GM12873 (cell line): ENCODE measurements around the gene PPP2R5A.

Source experiments
- CTCF ChIP-seq: IDR thresholded peaks from 2 replicates; pipeline ENCODE4 v1.5.1; 2012; ENCODE audit warnings: low read depth, mild to moderate bottlenecking, moderate library complexity, low read length, control low read depth; ENCODE audit not compliant: insufficient read depth; ENCODE audit errors: missing control alignments

Gene PPP2R5A

GRCh38 chr1:212315907-212316306 is 30.7 kb downstream of the PPP2R5A start:
- TF ChIP-seq CTCF = peak; percentile 30

GRCh38 chr1:212317916-212318315 is 32.7 kb downstream of the PPP2R5A start:
- no peak for TF ChIP-seq CTCF

GRCh38 chr1:212323066-212323465 is 37.9 kb downstream of the PPP2R5A start:
- TF ChIP-seq CTCF = no peak

GRCh38 chr1:212326541-212326940 is 41.3 kb downstream of the PPP2R5A start:
- TF ChIP-seq CTCF = no peak

- no peak for TF ChIP-seq CTCF
Measured at GRCh38 chr1:212328248-212328647, 43.0 kb downstream of the PPP2R5A start.

GRCh38 chr1:212329105-212329504 is 43.9 kb downstream of the PPP2R5A start:
- TF ChIP-seq CTCF = no peak

GRCh38 chr1:212341090-212341489 is 55.9 kb downstream of the PPP2R5A start:
- TF ChIP-seq CTCF = no peak
